Activated CD4-positive, CD25-positive, alpha-beta regulatory T cell treated with anti-CD3 and anti-CD28 coated beads, Interleukin-2, amount 50 U/mL, for 16 hours (primary cell): ENCODE results near the gene METTL1.

Source experiments
- DNase-seq: peaks from one replicate; pipeline ENCODE4 v3.0.0-alpha.2; 2020; ENCODE audit warnings: low read depth, low spot score

The METTL1 gene

DNA sequence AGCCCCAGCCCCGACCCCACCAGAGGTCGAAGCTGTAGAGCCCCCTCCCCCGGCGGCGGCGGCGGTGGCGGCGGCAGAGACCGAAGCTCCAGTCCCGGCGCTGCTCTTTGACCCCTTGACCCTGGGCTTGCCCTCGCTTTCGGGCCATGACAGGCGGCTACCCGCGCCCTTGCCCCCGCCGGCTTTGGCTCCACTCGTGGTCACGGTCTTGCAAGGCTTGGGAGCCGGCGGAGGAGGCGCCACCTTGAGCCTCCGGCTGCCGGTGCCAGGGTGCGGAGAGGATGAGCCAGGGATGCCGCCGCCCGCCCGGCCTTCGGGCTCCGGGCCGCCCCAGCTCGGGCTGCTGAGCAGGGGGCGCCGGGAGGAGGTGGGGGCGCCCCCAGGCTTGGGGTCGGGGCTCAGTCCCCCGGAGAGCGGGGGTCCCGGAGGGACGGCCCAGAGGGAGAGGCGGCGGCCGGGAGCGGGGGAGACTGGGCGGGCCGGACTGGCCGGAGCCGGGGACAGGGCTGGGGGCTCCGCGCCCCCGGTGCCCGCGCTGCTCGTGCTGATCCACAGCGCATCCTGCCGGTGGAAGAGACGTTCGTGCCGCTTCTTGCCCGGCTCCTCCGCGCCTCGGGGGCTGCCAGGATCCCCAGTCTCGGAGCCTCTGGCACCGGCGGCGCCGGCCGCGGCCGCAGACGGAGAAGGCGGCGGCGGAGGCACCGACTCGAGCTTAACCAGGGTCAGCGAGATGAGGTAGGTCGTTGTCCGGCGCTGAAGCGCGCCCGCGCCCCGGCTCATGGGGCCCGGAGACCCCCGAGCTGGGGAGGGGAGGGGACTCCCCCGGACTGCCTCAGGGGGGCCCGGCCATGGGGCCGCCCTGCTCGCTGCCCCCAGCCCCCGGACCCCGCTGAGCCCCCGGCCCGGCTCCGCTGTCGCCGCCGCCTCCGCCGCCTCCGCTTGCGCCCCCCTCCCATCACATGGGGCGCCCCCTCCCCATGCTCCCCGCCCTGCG is 34.1 kb downstream of the METTL1 start:
- no peak for DNase-seq

DNA sequence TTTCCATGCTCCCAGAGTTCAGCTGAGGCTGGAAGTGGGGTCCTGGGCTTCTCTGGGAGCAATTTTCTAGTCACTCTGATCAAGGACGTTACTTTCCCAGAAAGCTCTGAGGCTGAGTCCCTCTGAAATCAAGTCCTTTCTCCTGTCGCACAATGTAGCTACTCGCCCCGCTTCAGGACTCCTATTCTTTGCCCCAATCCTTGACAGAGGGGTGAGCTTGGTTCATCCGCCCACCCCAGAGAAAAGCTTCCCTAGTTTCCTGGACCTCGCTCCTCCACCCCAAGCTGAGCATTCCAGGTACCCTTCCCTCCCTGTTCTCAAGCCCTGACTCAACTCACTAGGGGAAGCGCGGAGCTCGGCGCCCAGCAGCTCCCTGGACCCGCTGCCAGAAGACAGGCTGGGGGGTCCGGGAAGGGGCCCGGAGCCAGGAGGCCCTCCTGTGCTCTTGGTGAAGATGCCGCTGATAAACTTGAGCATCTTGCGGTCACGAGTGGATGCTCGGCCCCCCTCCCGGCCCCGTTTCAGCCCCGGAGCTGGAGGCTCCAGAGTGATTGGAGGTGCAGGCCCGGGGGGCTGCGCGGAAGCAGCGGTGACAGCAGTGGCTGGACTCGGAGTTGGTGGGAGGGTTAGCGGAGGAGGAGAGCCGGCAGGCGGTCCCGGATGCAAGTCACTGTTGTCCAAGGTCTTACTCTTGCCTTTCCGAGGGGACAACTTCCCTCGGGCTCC is 35.0 kb downstream of the METTL1 start:
- DNase-seq = no peak

DNA sequence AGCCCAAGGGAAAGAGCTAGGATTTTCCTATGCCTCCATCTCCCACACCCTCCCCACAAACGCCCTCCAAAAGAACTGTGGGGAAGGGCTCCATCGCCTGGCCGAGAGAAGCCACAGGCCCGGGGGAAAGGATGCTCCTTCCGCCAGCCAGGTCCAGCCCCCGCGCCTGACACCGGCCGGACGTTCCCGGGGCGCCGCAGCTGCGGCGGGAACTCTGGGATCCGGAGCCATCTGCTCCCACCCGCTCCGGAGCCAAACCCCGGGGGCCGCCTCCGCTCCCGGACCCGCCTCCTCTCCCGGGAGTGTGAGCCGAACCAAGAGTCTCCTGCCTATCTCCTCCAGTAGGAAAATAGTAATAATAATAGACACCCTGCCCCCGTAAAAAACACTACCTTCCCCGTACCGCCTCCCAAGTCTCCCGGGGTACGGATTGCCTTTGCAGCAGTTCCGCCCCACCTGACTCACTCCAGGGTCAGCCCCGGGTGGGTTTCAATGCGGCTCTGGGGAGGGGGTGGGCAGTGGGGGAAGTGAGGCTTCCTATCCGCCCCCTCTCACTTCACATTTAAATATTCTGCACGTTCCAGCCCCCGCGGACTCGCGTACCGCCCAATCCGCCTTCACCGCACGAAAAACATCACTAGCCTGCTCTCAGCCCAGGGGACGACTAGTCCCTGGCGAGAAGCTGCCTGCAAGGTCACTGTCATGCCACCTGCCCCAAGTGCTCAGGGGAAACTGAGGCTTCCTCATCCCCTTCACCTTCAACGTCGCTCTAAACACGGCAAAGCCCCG is 35.8 kb downstream of the METTL1 start:
- no peak for DNase-seq

DNA sequence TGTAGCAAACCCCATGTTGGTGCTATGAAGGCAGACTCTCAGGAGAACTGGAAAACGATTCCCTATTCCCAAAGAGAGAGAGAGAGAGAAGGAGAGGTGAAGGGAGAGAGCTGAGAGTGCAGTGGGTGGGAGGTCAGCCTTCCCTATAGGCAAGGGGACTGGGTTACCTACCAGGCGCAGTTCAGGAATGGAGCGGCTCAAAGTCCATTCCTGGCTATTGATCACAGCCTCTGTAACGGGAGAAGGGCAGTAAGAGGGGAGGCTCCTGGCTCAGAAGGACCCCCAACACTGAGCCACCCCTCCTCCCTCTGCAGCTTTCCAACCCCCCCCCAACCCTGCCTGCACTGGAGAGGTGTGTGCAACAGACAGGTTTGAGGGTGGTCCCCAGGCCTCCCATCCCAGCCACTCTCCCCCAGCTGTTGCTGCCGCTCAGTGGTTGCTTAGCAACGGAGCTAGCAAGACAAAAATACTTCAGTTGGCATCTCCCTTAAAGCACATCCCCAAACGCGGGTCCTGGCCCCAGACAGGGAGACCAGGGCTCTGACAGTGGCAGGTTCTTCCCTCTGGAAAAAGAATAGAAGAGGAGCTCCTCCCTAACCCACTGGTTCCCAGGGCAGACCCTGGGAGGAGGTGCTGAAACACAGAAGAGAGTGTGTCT is 36.6 kb downstream of the METTL1 start:
- no peak for DNase-seq

DNA sequence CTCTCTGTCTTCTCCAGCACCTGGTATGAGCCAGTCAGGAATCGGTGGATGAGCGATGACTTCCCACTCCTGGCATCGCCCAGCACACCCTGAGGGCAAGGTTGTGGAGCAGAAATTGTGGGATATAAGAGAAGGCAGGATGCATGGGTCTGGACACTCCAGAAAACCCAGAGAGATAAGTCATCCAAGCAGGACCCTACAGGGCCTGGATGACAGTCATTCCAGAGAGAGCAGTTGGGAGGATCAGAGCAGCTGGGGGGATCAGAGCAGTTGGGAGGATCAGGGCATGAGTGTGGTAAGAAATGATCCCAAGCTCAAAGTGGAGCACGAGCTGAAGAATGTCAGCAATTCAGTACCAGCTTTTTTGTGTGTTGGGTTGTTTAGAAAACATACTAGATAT is 37.3 kb downstream of the METTL1 start:
- no peak for DNase-seq

DNA sequence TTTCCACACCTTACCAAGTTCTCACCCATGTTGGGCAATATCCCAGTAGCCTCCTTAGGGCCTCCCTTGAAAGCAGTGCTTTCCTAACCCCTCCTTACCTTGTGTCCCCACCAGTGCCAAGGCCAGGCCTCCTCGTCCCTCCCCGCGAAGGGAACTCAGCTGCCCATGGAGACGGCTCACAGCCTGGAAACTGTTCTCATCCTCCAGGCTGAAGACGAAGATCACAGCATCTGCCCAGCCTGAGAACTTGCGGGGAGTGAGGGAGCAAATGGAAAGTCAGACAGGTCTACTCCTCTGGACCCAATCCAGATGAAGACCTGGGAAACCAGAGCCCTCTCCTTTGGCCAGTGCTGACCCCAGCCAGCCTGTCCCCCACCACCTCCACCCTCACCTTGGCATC is 38.0 kb downstream of the METTL1 start:
- DNase-seq = no peak

DNA sequence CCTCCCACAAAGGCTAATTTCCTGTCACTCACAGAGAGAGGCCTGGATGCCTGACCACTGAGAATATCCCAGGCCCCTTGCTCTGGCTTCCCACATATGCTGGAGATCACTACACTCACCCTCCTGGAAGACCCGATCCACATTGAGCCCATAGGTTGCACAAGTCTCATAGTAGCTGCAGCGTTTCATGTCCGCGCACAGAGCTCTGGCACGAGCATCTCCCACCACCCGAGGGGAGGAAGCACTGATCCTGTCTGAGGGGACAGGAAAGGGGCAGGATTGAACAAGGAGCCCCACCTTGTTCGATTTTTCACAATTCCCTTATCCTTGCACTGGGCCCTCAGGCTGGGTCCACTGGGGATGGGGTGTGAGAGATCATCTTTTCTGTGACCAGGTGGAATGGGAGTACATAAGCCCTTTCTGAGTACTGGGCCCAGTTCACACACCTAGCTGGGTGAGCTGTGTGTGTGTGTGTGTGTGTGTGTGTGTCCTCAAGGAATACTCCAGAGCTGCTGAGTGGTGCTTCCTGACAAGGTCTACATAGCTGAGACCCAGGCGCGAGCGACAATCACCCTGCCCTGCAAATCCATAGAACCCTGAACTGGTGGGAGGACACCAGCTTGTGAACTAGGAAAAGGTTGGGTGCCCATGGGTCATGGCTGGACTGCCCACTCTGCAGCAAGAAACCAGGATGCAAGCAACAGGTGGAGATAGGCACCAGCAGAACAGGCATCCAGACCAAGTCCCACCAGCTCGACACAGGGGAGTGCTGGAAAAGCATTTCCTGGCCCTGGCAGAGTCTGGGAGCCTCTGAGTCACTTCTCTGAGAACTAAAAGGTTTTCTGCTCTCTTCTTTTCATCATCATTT is 38.9 kb downstream of the METTL1 start:
- no peak for DNase-seq

DNA sequence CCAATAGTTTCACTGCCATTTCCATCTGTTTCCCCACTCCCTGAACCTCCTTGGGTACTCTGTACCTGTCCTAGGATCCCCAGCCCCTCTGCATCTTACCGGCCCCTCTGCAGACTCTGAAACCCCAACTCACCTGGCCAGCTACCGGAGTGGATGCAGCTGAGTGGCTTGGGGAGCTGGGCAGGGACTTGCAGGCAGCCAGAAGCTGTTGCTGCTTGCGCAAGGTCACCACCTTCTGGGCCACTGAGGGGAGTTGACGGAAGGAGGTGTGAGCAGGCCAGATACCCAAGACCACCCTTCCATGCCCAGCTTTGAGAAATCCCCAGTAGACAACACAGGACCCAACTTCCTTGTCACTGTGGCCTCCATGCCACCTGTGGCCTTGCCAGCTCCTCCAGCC is 39.6 kb downstream of the METTL1 start:
- no peak for DNase-seq

DNA sequence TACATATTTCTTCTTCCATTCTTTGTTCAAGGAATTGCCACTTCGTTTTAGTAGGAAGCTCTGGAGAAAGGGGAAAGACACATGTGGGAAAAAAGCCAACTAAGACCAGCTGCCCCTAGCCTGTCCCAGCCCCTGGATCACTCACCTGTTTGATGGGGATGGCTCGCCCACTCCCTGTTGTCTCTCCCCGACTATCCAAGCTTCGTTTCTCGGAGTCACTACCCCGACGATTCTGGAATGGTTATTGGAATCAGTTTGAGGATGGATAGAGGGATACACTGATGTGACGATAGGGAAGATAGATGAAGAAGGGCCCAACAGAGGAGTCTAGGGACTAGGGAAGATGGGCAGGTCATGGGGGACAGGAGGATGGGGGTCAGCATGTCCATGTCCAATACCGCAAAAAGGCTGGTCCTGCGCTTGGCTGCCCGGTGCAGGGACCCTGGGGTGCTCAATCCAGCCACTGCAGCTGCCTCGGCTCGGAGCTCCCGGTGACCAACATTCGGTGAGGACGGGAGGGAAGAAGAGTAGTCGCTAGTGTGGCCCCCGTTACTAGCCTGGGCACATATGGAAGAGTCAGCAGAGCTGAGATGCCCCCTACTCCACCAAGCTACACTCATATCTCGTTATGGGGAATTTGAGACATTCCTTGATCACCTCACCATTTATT is 40.4 kb downstream of the METTL1 start:
- no peak for DNase-seq

DNA sequence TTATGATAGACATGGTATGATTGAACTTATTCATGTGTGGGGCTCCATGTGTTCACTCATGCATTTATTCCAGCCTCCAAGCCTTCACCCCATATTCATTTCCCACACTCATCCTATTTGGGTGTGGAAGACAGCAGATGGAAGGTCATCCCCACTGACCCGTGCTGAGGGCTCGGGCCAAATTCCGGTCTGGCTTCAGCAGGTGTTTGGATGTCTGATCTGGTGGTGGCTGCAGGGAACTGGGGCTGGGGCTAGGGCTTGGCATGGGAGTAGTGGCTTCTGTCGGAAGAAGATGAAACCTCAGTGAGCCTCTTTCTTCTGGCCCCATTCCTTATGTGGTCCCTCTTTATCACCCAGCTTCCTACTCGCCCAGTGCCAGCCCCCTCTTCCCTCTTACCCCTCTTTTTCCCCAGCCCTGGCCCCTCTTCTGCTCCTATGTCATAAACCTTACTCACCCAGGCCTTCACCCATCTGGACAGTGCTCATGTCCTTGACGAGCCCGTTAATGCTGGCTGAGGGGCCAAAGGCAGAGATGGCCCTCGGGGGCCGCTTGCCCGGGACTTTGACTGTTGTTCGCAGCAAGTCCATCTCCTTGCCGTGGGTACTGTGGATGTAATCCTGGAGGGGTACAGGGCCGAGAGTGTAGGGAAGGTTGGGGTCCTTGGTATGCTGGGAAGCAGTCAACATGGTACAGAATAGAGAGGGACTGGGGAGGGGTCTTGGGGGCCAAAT is 41.4 kb downstream of the METTL1 start:
- no peak for DNase-seq

DNA sequence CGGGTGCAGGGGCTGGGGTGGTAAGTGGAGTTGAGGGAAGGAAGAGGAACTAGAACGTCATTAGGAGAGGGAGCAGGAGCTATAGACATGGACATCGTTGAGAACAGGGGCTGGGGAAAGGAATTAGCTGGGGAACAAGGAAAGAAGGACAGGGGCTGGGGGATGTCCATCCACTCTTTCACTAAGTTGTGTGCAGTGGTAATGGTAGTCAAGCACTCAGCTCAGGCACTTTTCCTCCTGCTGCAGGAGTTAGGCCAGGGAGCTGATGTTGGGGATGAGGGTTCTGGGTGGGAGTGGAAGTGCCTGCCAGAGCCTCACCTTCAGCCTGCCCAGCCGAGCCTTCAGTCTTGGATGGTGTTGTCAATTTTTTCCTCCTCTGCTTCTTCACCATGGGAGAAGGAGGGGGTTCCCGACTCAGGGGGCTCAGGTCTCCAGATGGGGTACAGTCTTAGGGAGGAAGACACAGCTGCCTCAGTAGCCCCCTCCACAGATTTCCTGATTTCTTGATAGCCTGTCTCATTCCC is 42.5 kb downstream of the METTL1 start:
- no peak for DNase-seq

DNA sequence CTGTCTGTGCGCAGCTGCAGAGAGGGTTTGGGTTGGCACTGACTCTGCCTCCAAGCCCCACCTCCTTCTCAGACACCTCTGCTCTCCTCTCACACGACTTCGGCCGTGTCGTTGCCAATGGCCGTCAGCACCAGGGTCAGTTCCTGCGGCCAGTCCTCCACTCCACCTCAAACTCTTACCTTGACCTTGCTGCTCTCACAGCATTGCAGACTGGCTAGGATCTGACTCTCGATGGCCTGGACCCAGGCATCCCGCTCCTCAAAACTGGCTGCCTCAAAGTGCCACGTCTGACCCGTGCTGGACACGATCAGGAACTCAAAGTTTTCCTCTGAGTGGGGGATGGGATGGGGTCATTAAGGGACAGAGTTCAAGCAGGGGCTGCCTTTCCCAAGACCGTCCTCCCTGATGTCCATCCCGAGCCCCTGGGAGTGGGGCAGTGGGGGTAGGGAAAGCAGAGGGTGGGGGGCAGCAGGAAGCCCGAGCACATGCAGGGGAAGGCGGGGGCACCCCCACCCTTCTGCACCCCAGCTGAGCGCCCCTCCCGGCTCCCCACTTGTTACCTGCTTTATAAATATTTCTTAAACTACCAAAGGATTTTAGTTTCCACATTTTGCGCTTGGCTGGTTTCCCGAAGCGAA is 44.0 kb downstream of the METTL1 start:
- DNase-seq = no peak

DNA sequence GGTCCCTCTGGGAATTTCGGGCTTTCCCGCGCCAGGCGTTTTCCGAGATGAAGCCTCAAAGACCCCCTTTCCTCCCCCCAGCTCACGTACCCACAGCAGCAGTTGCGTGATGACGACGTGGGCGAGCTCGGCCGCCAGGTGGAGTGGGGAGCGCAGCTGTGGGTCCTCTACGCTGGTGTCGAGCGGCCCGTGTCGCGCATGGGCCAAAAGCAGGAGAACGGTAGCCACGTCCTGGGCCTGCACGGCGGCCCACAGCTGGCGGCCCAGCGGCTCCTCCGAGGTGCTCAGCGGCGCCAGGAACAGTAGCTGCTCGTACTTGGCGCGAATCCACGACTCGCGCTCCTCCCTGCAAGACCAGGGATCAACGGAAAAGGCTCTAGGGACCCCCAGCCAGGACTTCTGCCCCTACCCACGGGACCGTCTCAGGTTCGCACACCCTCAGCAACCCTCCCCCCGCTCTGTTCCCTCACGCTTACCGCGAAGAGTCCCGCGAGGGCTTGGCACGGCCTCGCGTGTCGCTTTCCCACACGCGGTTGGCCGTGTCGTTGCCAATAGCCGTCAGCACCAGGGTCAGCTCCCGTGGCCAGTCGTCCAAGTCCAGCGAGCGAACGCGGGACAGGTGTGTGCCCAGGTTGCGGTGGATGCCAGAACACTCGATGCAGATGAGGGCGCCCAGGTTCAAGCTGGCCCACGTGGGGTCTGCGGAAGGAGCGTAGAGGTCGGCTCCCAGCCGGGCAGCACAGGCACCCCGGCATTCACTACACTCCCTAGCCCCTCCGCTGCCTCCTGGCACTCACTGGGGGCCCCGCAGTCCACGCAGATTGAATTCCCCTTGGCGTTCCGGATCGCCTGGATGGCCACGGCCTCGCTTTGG is 44.8 kb downstream of the METTL1 start:
- DNase-seq = no peak

DNA sequence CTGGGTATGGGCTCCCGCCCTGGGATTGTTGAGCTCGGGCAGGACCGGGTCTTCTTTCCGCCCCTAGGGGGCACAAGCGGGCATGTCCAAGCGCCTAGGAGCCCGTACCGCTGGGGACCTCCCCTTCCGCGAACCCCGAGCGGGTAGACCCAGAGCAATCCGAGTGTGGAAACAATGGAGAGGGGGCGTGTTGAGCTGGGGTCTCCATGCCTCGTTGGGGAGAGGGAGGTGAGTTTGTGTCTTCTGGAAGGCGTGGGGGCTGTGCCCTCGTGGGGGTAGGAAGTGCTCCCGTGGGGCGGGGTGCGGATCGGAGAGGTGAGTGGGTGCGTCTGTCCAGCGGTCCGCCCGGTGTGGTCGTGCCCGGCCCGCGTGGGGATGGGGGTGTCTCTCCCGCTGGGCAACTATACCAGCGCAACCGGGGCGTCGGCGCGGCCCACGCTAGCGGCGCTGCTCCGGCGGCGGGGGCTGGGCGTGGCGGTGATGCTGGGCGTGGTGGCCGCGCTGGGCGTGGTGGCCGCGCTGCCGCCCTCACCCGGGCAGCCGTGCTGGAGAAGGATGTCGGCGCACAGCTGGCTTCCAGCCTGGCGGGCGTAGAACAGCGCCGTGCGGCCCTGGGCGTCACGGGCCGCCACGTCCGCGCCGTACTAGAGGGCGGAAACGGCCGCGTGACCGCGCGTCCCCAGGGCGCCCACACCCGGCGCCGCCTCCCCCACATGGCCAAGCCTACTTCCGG is 45.6 kb downstream of the METTL1 start:
- DNase-seq = no peak

DNA sequence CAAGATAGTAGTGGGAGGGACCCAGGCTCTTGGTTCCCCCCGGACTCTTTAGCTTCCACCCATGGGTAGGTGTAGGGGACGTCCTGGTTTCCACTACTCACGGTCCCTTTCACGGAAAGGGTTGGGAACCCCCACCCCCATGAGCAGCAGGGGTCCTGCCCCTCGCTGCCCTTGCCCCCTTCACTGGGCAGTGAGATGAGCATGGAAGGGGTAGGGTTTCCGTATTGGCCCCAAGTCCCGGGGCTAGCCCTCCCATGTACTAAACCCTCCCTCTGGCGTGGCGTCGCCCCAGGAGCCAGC is 46.1 kb downstream of the METTL1 start:
- DNase-seq = no peak

DNA sequence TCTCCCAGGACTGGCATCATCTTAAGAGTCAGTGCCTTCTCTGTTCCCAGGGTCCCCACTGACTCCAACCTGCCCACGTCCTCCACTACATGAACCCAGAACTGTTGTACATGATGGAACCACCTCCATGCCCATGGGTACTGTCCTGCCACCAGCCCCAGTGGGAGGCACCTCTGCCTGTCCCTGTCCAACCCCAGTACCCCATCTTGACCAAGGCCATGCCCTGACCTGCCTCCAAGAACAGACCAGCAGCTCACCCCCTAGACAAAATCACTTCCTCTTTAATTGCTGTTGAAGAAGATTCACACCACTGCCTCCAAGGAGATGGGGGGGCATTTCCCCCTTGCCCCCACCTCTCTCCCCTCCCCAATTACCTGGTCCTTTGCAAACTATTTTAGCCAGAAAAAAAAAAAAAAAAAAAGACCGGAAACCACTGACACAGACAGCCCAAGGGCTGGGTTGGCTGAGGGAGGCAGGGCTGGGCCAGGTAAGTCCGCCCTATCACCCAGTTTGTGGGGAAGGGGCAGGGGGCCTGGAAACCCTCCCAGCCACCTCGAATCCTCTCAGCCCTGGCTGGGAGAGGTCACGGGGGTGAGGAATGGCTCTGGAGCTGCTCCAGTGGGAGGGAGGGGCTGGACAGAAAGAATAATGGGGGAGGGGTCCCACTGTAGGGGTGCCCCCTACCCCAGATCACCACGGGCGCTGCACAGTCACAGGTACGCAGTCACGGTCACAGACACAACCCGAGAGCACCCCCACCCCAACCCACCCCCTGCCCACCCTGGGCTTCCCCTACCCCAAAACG is 46.8 kb downstream of the METTL1 start:
- no peak for DNase-seq
